T47D (cell line): ENCODE results near the gene BCCIP.

Experiments used
- DNase-seq, 2 experiments: peaks; one replicate each; pipeline versions ENCODE4 v3.0.0 to v3.0.0-alpha.2; 2011 to 2012; ENCODE audit warnings: low read depth in 1 of 2, low spot score in 1 of 2
- JUND ChIP-seq: IDR thresholded peaks from 2 replicates; pipeline ENCODE4 v1.6.1; 2012; ENCODE audit warnings: low read depth
- in situ Hi-C: cut with HindIII; loops from 2 replicates; pipeline ENCODE4 v1.10.0; 2016; ENCODE audit warnings: low sequenced_read_pairs, low pct_unique_long_range_greater_than_20kb

Gene BCCIP

DNA sequence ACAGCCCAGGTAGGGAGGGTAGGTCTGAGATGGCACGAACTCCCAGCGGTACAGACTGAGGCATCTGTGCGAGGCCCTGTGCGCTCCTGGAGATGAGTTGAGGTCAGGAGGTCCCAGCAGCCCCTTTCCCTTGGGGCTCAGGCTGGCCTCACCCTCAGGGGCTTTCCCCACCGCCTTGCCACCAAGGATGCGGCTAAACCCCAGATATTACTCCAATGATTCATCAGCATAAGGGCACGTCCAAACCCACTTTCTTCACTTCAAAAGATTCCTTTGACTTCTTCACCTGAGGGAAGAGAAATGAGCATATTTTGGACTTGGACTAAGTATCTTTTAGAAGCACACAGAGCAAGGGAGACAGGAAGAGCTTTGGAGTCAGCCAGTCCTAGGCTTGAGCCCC, 20.6 kb upstream of the BCCIP start:
- DNase-seq, result no peak
- no peak for TF ChIP-seq JUND
- in situ Hi-C loops, result no loop called here

DNA sequence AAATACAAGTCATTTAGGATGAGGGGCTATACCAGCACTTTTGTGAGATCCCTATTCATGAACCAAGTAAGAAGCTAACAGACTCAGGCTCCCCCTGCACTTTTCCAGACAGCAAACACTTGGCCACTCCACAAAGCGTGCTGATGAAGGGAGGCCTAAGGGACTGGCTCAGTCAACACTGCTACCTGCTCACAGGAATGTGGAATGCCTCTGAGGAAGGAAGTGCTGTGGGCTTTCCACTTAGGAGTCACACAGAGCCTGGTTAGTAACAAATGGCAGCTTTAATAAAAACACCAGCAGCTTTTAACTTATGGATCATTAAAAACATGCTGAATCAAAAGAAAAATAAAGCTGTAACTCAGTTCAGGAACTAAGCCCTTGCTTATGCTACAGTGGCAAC, 15.3 kb upstream of the BCCIP start:
- in situ Hi-C loops, result no loop called here
- DNase-seq, result no peak
- TF ChIP-seq JUND, result no peak

DNA sequence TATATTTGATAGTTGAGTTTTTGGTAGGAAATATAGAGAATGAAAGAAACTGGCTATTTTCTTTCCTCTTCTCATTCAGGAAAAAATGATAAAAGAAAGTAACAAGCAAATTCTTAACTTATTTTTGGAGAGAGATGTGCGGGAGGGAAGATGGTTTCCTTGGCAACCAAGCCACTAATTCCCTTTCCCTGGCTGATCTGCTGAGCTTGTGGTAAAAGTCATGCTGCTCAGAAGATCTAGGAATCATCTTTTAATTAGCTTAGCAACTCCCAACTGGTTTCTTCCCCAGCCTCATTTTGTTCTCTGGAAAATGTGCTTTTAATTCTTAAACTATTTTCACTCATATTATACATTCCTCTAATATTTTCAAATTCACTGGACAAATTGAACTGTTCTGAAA, 12.1 kb upstream of the BCCIP start:
- in situ Hi-C loops, result no loop called here
- TF ChIP-seq JUND, result no peak
- DNase-seq, result no peak

DNA sequence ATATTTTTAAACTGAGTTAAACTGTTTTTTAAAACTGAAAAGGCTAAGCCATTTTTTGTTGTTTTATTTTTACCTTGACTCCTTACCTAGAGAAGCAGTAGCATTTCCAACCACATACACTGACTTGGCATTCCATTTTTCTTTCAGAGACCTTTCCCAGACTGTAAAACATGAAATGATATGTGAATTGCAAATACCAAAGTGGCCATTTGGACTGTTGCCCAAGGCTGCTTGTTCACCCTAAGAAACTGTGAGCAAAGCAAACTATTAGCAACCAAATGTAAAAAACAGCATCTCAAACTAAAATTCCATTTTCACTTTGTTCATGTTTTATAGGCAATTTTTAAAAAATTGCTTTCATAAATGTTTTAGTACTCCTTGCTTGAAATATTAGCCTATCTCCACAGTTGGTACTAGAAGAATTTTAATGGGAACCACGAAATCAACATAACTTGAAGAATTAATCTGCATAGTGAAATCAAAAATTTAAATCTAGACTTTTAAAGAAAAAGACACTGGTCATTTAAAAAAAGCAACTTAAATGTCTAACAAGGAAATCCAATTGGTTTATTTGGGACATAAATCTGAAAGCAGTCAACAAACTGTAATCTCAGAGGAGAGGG, 11.1 kb upstream of the BCCIP start:
- TF ChIP-seq JUND, result no peak
- no peak for DNase-seq
- in situ Hi-C loops, result no loop called here

DNA sequence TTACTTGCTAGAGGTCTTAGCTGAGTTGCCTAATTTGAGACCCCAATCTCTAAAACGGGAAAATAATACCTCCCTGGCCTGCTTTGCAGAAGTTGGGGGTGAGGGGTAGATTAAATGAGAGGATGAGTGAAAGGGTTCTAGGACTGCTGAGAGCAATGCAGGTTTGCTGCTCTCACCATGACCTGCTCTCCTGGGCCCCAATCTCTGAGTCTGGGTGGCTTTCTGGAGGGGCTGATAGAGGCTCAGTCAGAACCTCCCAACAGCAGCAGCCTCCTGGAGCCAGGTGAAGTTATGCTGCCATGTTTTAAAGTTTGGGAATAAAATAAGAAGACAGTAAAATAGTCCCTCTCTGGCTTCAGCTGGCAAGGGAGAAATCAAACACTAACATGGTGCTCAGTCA, 7.6 kb upstream of the BCCIP start:
- no peak for TF ChIP-seq JUND
- DNase-seq, result no peak
- in situ Hi-C loops, result no loop called here

DNA sequence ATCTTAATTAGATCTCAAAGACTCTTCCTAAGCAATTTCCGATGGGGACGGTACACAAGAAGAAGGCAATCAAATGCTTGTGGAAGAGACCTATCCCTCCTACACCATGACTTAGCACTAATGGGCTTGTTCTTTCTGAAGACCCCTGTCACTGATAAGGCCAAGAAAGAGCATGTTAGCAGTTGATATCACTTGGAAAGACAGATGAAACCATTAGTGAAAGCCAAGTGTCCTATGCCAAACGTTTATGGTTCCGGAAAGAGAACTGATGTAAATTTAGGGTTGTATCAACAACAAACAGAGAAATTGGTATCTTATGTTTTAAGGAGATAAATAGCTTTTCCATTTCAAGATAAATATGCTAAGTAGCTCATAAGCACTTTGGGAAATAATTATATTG, 6.8 kb upstream of the BCCIP start:
- in situ Hi-C loops, result no loop called here
- no peak for DNase-seq
- TF ChIP-seq JUND, result no peak

DNA sequence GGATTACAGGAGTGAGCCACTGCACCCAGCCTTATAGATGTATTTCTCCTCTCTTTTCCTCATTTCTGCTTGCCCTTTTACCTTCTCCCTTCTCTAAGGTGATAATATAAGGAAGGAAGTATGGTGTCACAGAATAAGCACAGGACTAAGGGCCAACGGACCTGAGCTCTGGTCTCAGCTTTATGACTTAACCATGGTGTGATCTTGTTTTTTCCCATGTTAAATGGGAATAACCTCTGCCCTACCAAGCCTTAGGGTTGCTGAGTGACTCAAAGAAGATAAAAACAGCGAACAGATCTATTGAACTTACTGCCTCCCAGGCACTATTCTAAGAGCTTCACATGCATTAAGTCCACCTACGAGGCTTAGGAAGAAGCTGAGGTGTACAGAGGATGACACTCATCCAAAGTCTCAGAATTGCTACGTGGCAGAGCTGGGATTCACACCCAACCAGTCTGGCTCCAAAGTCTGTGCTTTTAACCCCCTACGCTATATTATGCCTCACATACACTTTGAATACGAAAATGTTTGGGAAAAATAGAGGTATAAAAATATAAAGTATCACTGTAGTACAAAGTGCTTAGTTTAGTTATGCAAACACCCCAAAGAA, 5.9 kb upstream of the BCCIP start:
- in situ Hi-C loops, result no loop called here
- no peak for TF ChIP-seq JUND
- DNase-seq, result no peak

DNA sequence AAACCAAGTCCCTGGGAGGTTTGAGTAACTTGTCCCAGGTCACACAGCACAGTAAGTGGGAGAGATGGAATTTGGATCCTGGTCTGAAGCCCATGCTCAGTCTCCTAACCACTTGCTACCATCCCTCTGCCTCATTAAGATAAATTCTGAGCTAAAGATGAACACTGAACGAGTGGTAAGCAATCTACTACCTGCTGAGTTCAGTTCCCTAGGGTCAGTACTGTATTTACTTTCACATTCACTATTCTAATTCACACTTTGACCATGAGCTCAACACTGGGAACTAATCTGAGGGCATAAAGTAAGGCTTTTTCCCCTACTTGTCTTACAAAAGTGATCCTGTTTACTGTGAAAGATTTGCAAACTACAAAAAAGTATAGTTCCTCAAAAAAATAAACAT, 2.6 kb upstream of the BCCIP start:
- TF ChIP-seq JUND, result no peak
- in situ Hi-C loops, result no loop called here
- DNase-seq, result no peak

DNA sequence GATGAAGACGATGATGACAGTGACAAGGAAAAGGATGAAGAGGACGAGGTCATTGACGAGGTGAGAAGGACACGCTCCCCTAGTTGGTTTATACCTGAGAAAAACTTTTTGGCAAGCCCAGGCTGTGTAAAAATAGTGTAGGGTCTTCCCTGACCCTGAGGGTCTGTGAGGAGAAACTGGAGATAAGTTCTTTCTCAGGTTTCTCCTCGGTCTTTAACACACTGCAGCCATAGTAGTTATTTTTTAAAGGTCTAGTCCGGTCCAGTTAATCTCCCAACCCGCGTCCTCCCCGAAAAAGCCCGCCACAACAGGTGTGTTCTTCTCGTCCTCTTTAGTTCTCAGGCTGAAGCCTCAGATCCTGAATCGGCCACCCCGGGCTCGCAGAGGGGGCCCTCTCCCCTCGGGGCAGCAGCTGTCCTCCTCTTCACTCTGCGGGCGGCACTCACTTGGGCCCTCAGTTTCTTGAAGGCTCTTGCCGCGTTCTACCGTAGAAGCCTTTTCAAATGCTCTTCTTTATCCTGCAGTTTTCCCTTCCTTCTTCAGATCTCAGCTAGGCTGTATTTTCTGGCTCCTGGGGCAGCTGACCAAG, 411 bp downstream of the BCCIP start:
- in situ Hi-C loops, result no loop called here
- no peak for TF ChIP-seq JUND
- DNase-seq, result no peak

DNA sequence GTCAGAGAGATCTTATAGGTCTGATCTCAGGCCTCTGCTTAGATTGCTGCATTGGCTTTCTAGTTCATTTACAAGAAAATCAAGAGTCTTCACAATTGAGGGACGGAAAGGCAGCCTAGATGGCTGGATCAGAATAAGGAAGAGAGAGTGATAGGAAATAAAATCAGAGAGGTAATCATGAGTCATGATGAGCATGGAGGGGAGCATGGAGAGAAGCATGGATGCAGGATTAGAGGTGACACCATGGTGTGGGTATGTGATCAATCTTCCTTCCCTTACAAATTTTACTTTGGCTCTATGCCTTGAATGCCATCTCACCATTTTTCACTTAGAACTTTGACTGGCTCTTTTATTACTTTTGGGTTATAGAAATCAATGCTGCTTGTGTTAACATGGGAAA, 1.4 kb downstream of the BCCIP start:
- DNase-seq, result no peak
- in situ Hi-C loops, result no loop called here
- TF ChIP-seq JUND, result no peak

DNA sequence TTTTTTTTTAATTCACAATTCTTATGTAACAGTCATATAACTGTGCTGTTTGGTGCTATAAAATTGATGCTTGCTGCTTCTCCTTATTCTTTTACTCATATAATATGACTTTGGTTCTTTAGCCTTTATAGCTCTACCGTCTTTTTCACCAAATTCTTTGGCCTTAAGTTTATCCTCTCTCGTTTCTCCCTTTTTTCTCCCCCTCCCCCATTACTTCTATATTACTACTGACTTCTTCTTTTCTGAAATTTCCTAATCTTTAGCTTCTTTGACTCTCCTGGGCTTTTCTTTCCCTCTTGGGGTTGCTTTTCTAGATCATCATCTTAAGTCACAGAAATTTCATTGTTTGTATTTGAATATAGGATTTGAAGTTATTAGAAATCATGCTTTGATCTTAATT, 3.8 kb downstream of the BCCIP start:
- in situ Hi-C loops, result no loop called here
- TF ChIP-seq JUND, result no peak
- DNase-seq, result no peak

DNA sequence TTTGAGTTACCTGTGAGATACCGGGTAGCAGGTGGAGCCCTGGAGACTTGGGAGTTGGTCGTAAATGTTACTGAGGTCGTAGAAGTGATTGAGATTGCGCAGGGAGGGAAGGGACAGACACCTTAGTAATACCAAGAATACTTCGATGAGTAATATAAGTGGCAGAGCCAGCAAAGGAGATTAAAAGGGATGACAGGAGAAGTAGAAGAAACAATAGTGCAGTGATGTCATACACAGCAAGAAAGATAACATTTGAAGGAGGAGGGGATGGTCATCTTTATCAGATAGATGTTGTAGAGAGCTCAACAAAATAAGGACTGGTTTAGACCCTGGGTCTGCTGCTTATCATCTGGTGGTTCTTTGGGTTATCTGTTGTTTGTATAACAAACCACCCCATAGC, 5.0 kb downstream of the BCCIP start:
- no peak for TF ChIP-seq JUND
- in situ Hi-C loops, result no loop called here
- DNase-seq, result no peak

DNA sequence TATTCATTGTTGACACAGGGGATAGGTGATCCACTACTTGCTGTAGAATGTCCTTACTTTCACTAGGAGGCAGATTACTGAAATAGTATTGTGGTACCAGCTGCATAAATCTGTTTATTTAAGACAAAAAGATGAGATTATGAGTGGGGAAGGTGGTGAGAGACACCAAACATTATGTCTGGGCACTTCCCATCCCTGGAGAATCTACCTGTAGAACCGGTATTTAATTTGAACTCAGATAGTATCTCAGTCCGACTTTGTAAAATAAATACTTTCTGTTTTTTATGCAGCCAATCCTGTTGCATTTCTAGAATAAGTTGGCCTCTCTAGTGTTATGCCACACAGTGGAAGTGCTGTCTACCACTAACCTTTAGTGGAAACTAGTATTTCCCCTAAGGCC, 13.4 kb downstream of the BCCIP start:
- TF ChIP-seq JUND, result no peak; the same call in 1 of the 2 replicates
- DNase-seq, result peak; percentile 18 to 89

More for the DNA sequence above, 13.4 kb downstream of the BCCIP start:
- in situ Hi-C loops, result no loop called here
